A549 treated with DMSO at 1 μM for 4 hours (cell line): ENCODE measurements around the gene GABRA5. TPM values are rescaled to one million over a fixed set of nuclear protein-coding genes. Genes with fewer than 3 reads are reported as not detected.

ENCODE experiments used
- total RNA-seq: library from RNA; stranded (reverse); fragments of 200-300 nt; extraction: Qiagen RNA extraction; gene quantifications from 5 replicates; pipeline ENCODE4 v1.2.3, GENCODE V29; 2022; ENCODE audit warnings: low read depth

GABRA5 gene
- total RNA-seq, result 82.0 to 116 TPM (median 111 TPM) in 5 replicates

DNA sequence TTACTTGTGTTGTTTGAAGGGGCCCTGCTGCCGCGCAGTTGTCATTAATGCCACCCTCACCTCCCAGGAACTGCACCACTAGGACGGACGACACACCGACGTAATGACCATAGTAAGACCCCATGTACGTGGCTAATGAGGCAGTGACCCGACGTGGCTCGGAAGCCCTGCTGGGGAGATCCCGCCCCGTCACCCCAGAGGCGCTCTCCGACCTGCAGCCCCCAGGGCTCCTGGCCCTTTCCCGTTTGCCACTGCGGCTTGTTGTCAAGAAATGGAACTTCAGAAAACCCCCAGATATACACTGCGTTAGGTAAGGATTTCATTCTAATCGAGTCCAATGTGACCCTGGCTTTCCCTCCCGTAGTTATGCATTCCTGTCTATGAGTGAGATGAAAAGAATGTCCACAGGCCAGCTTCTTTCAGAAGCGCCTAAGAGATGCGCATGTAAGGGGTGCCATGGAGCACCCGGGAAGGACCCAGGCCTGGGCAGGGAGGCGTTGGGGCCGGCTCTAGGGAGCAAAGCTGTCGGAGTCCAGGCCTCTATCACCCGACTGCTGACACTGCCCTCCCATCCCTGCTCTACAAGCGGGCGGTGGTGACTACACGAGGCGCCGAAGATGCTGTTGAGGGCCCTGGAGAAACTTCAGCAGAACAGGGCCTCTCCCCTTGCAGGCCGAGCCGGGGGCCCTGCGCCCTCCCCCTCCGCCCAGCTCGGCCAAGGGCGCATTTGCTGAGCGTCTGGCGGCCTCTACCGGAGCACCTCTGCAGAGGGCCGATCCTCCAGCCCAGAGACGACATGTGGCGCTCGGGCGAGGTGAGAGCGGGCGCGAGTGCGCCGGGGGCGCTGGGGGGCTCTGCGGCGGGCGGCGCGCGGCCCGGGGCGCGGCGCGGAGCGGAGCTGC lies at the start of gene GABRA5:
GABRA5 (plus strand) TSS at position 765 of the 902 bp plus-strand sequence. CDS start 2,187 bp downstream, outside the sequence.

DNA sequence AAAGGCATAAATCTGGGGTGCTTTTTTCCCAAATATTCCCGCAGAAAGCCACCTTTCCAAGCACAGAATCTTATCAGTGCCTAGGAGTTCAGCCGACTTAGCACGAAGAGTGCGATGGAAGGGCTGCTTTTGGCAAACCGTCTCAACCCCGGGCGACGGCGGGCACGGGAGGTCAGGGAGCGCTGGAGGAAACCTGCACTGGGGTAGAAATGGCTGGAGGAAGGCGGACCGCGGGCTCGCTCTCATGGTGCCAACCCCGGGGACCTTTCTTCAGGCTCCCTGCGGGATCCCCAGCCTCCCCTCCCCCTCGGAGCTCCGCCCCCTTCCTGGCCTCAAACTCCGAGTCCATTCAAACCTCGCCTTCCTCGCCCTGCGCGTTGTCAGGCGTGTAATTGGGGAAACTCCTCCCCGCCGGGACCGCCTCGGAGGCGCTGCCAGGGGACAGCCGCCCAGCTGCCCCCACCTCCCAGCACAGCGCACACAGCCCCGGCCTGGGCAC lies 103.9 kb downstream of the GABRA5 start, which contains the start of gene GABRG3:
GABRG3 (plus strand) TSS at position 470 of the 499 bp plus-strand sequence.

Other genes with a start within 250 kb of the GABRA5 start
- 65.5 to 99.5 TPM (median 86.7 TPM) in 5 replicates for gene GABRB3, start 94.0 kb upstream of the GABRA5 start, total RNA-seq
- gene GABRG3, start 104.1 kb downstream of the GABRA5 start, total RNA-seq, result 0.12 to 0.60 TPM (median 0.36 TPM) in 5 replicates